Measurements from ENCODE around the gene KRTAP2-2. TPM values are rescaled to one million over a fixed set of nuclear protein-coding genes. Genes with fewer than 3 reads are reported as not detected.
"Not testable (repeated sequence)": the region's sequence is repeated elsewhere in the genome, so short reads cannot be mapped to it uniquely, and the experiment has no call there.

The KRTAP2-2 gene
- total RNA-seq, 1 donor = not detected

GRCh38 chr17:41069031-41069430 lies 14.0 kb upstream of the KRTAP2-2 start:
- Histone ChIP-seq H2AFZ (ENCODE audit: low read length) (no peak overlapping the region), H3K4me2 (ENCODE audit: insufficient read depth, low read length) (no peak overlapping the region)
- no peak for TF ChIP-seq CTCF (IDR thresholded peaks at IDR 0.05; ENCODE audit: extremely low read depth, low read depth, low read length)

GRCh38 chr17:41067281-41067680 lies 12.3 kb upstream of the KRTAP2-2 start:
- Histone ChIP-seq H3K4me3 (ENCODE audit: insufficient read depth, low read length) (no peak overlapping the region), H4K20me1 (ENCODE audit: insufficient read depth, low read length) (no peaks in the 10 kb centered on the region), H2AFZ (ENCODE audit: low read length) (no peak overlapping the region), H3K27me3 (ENCODE audit: insufficient read depth, low read length) (no peaks in the 10 kb centered on the region), H3K79me2 (ENCODE audit: insufficient read depth, low read length) (no peaks in the 10 kb centered on the region), H3K4me1 (ENCODE audit: insufficient read depth, low read length) (peaks cover 20% of the 10 kb centered on the region), H3K27ac (ENCODE audit: low read depth, low read length) (peak overlapping the region; percentile 74), H3K36me3 (ENCODE audit: insufficient read depth, low read length) (no peaks in the 10 kb centered on the region), H3K4me2 (ENCODE audit: insufficient read depth, low read length) (no peak overlapping the region), H3K9me3 (ENCODE audit: low read depth, low read length) (no peaks in the 10 kb centered on the region)
- no peak for DNase-seq (ENCODE audit: insufficient read length, low spot score, missing footprints)
- no peak for TF ChIP-seq CTCF (IDR thresholded peaks at IDR 0.05; ENCODE audit: extremely low read depth, low read depth, low read length)

More at GRCh38 chr17:41069031-41069430, 14.0 kb upstream of the KRTAP2-2 start:
- DNase-seq (ENCODE audit: insufficient read length, low spot score, missing footprints) = no peak
- Histone ChIP-seq H3K27ac (ENCODE audit: low read depth, low read length) (no peak overlapping the region), H3K4me3 (ENCODE audit: insufficient read depth, low read length) (no peak overlapping the region), H3K79me2 (ENCODE audit: insufficient read depth, low read length) (no peaks in the 10 kb centered on the region), H3K4me1 (ENCODE audit: insufficient read depth, low read length) (peaks cover 5% of the 10 kb centered on the region), H4K20me1 (ENCODE audit: insufficient read depth, low read length) (no peaks in the 10 kb centered on the region), H3K9me3 (ENCODE audit: low read depth, low read length) (no peaks in the 10 kb centered on the region), H3K36me3 (ENCODE audit: insufficient read depth, low read length) (no peaks in the 10 kb centered on the region), H3K27me3 (ENCODE audit: insufficient read depth, low read length) (no peaks in the 10 kb centered on the region)

- Histone ChIP-seq H3K4me3 (ENCODE audit: insufficient read depth, low read length) (no peak within 1 kb of the TSS), H3K27ac (ENCODE audit: low read depth, low read length) (peak within 1 kb of the TSS; percentile 91), H2AFZ (ENCODE audit: low read length) (no peak within 1 kb of the TSS), H3K9me3 (ENCODE audit: low read depth, low read length) (no peaks in the 10 kb centered on the region), H3K27me3 (ENCODE audit: insufficient read depth, low read length) (no peaks in the 10 kb centered on the region), H3K36me3 (ENCODE audit: insufficient read depth, low read length) (no peaks in the 10 kb centered on the region), H3K4me2 (ENCODE audit: insufficient read depth, low read length) (no peak within 1 kb of the TSS), H3K79me2 (ENCODE audit: insufficient read depth, low read length) (no peaks in the 10 kb centered on the region), H3K4me1 (ENCODE audit: insufficient read depth, low read length) (peaks cover 30% of the 10 kb centered on the region), H4K20me1 (ENCODE audit: insufficient read depth, low read length) (no peaks in the 10 kb centered on the region)
- DNase-seq (ENCODE audit: insufficient read length, low spot score, missing footprints) = peak; percentile 87
- TF ChIP-seq CTCF (IDR thresholded peaks at IDR 0.05; ENCODE audit: extremely low read depth, low read depth, low read length) = no peak
These were observed 11.0 kb upstream of the KRTAP2-2 start, which contains the start of gene KRTAP2-4 for GRCh38 chr17:41065829-41066624. Gene KRTAP2-4, minus strand, starts transcription at chr17:41065879. Its CDS starts 34 bp downstream, at chr17:41065845.

- H3K36me3 ChIP-seq (ENCODE audit: insufficient read depth, low read length); H3K4me2 ChIP-seq (ENCODE audit: insufficient read depth, low read length); H3K79me2 ChIP-seq (ENCODE audit: insufficient read depth, low read length); H3K4me3 ChIP-seq (ENCODE audit: insufficient read depth, low read length); H2AFZ ChIP-seq (ENCODE audit: low read length); H4K20me1 ChIP-seq (ENCODE audit: insufficient read depth, low read length); DNase-seq (ENCODE audit: insufficient read length, low spot score, missing footprints); H3K9me3 ChIP-seq (ENCODE audit: low read depth, low read length); H3K27me3 ChIP-seq (ENCODE audit: insufficient read depth, low read length); H3K27ac ChIP-seq (ENCODE audit: low read depth, low read length): not testable (repeated sequence)
- peaks cover 39% of the 10 kb centered on the region for H3K4me1 ChIP-seq (ENCODE audit: insufficient read depth, low read length)
These were observed 10.1 kb upstream of the KRTAP2-2 start for GRCh38 chr17:41065016-41065689.
